ENCODE results near the gene LCN10.

GRCh38 chr9:136695955-136696354 is 46.8 kb downstream of the LCN10 start:
- TF ChIP-seq CTCF (IDR thresholded peaks at IDR 0.05) = no peak
- no peak for TF ChIP-seq SIN3A (IDR thresholded peaks at IDR 0.05; ENCODE audit: borderline replicate concordance, insufficient read depth, low read depth, low read length)
- TF ChIP-seq REST (IDR thresholded peaks at IDR 0.05; ENCODE audit: insufficient read depth in 1 of 2, low read depth in 2 of 2, low read length in 1 of 2) = no peak
- TF ChIP-seq POLR2AphosphoS5 (IDR thresholded peaks at IDR 0.05; ENCODE audit: low read depth, low read length) = no peak
- no peak for TF ChIP-seq TCF7L2 (IDR thresholded peaks at IDR 0.05; ENCODE audit: low read depth, low read length)
